Breast epithelium (tissue), 4 donors: ENCODE results near the gene MYBPH. TPM values are rescaled to one million over a fixed set of nuclear protein-coding genes. Genes with fewer than 3 reads are reported as not detected.
A peak's percentile ranks its signal among the peaks of the same experiment; 100 is the strongest.

Experiments used
- DNase-seq, 2 donors: peaks; one replicate each; pipeline ENCODE4 v3.0.0-alpha.2; 2019; ENCODE audit warnings: low spot score in 2 of 2
- H3K27ac ChIP-seq, 2 donors: fragments of 200-600 bp; sonication (generic) in 1 of 2; one replicate each; pipeline ENCODE4 v1.5.1; 2016 to 2019; ENCODE audit warnings: mild to moderate bottlenecking in 1 of 2
- H3K27me3 ChIP-seq, 2 donors: fragments of 200-600 bp; sonication (generic) in 1 of 2; one replicate each; pipeline versions ENCODE4 v1.5.1 to v1.6.0; 2017 to 2019; ENCODE audit warnings: control low read depth in 1 of 2, mild to moderate bottlenecking in 1 of 2
- H3K36me3 ChIP-seq: fragments of 200-600 bp; one replicate; pipeline ENCODE4 v1.5.1; 2019
- H3K4me1 ChIP-seq, 2 donors: fragments of 200-600 bp; sonication (generic); one replicate each; pipeline ENCODE4 v1.5.1; 2016 to 2019; ENCODE audit warnings: control low read depth in 1 of 2
- H3K4me3 ChIP-seq, 3 donors: fragments of 200-600 bp; sonication (generic); 1 replicate in 2 of 3; 2 replicates in 1 of 3; pipeline ENCODE4 v1.5.1; 2016 to 2019; ENCODE audit warnings: mild to moderate bottlenecking in 3 of 3, moderate library complexity in 2 of 3
- H3K9me3 ChIP-seq, 2 donors: fragments of 200-600 bp; sonication (generic) in 1 of 2; one replicate each; pipeline ENCODE4 v1.5.1; 2016 to 2019; ENCODE audit warnings: control low read depth in 1 of 2
- POLR2A ChIP-seq: fragments of 450-650 bp; IDR thresholded peaks from one replicate; pipeline ENCODE4 v1.6.1; 2016; ENCODE audit warnings: antibody characterized with exemption, mild to moderate bottlenecking, moderate library complexity
- POLR2AphosphoS5 ChIP-seq, 3 donors: sonication (generic); formaldehyde crosslinking; IDR thresholded peaks; one replicate each; pipeline ENCODE4 v1.6.1; 2017; ENCODE audit warnings: antibody characterized with exemption in 3 of 3
- intact Hi-C: fragments of 100-400 bp; cut with DNase I; formaldehyde crosslinking; loops from one replicate; pipeline ENCODE4 v1.15.1; 2023; ENCODE audit warnings: low total_unique reads
- total RNA-seq, 3 donors: library from RNA; depleted of rRNA; stranded (reverse); fragments of >200 nt; gene quantifications; one replicate each; pipeline ENCODE4 v1.1.0, GENCODE V29; 2016
- TF ChIP-seq, protein P1 (sequence below), 3 donors: fragments of 450-650 bp; IDR thresholded peaks; one replicate each; pipeline ENCODE4 v1.5.1; 2016 to 2017; ENCODE audit warnings: antibody characterized with exemption in 3 of 3, mild to moderate bottlenecking in 3 of 3, moderate library complexity in 3 of 3

MYBPH gene
- total RNA-seq, 3 donors from 2014 or later, result 0.66 TPM; not detected in 2

DNA sequence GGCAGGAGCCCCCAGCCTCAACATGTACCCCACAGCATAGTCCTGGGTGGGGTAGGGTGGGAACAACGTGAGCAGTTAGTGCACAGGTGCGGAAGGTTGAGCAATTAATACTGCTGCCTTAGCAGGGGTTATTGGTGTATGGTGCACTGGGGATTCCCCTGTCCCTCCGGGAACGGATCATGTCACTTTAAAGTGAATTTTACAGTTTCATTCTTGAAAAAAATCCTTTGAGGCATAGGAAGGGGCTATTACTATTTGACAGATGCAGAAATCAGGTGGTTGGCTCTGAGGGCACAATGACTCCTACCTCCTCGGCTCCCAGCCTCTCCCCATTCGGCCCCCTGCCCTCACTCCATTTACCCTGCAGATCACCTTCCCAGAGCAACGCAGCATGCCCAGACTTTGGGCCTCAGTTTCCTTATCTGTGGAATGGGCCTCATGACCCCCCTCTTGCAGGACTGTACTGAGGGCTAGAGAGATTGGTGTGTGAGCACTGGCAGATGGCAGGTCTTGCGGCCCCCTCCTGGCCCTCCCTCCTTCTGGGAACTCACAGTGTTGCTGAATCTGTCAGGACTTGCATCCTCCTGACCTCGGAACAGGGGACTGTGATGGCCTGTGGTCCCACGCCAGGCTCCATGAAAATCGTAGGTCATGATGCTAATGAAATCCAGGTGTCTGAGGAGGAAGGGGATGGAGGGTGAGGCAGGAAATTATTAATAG lies 5.1 kb upstream of the MYBPH start:
- Histone ChIP-seq H3K4me1 (no peaks in the 10 kb centered on the region), H3K27me3 (no peaks in the 10 kb centered on the region), H3K36me3 (no peaks in the 10 kb centered on the region), H3K4me3 (no peak overlapping the region), H3K27ac (no peak overlapping the region), H3K9me3 (no peaks in the 10 kb centered on the region)
- TF ChIP-seq, protein P1, sequence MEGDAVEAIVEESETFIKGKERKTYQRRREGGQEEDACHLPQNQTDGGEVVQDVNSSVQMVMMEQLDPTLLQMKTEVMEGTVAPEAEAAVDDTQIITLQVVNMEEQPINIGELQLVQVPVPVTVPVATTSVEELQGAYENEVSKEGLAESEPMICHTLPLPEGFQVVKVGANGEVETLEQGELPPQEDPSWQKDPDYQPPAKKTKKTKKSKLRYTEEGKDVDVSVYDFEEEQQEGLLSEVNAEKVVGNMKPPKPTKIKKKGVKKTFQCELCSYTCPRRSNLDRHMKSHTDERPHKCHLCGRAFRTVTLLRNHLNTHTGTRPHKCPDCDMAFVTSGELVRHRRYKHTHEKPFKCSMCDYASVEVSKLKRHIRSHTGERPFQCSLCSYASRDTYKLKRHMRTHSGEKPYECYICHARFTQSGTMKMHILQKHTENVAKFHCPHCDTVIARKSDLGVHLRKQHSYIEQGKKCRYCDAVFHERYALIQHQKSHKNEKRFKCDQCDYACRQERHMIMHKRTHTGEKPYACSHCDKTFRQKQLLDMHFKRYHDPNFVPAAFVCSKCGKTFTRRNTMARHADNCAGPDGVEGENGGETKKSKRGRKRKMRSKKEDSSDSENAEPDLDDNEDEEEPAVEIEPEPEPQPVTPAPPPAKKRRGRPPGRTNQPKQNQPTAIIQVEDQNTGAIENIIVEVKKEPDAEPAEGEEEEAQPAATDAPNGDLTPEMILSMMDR (IDR thresholded peaks at IDR 0.05), result no peak
- intact Hi-C loops, result no loop called here
- DNase-seq, result peak in 1 of 2 donors; percentile 44

DNA sequence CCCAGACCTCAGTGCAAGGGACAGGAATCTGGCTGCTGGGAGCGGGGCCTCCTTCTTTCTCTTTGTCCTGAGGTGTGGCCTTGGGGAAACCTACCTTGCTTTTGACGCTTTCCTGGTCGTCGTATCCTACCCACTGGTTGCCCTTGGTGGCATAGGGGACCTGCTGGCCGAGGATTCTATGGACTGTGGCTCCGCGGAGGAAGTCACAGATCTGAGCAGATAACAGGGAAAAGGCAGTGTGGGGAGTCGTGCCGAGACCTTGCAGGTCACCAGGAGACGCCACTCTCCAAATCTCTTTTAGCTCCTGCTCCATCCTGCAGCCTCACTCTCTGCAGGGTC lies 4.0 kb upstream of the MYBPH start:
- H3K9me3 ChIP-seq, result no peaks in the 10 kb centered on the region
- H3K4me1 ChIP-seq, result no peaks in the 10 kb centered on the region
- H3K36me3 ChIP-seq, result no peaks in the 10 kb centered on the region
- H3K4me3 ChIP-seq, result no peak overlapping the region
- no peak for DNase-seq
- no peaks in the 10 kb centered on the region for H3K27me3 ChIP-seq
- TF ChIP-seq, protein P1 (IDR thresholded peaks at IDR 0.05), result no peak
- TF ChIP-seq POLR2AphosphoS5 (IDR thresholded peaks at IDR 0.05), result no peak
- no peak for TF ChIP-seq POLR2A
- no peak overlapping the region for H3K27ac ChIP-seq
- intact Hi-C loops, result no loop called here

DNA sequence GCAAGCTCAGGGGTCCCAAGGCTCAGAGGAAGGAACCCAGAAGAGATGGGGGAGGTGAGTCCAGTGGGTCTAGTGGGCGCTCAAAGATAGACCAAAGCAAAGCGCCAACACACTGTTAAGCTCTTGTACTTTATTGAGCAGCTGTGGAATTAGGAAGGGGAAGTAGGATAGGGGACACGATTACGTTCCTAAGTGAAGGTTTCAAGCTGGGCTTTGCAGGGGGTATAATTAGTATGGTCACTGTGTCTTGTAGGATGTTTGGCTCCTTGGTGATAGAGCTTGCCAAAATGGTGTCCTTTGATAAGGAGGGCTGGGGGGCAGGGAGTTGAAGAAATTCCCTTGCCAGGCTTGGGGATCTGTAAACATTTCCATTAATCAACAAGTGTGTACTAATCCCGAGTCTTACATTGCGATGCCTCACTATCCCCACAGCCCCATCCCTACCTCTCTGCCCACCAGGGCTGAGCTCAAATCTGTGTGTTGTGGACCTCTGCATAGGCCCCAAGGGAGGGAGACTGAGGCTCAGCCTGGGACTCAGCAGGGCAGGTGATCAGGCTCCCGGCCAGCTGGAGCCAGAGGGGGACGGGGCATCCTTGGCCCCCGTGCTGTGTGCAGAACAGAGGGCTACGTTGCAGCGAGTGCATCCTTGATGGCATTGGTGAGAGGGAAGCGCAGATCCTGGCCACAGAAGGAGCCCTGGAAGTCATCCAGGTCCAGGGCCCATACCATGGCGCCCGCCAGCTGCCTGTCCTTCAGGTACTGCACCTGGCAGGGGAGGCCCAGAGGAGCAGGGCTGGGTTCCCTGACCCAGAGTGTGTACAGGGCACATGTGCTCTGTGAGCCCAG lies 3.4 kb upstream of the MYBPH start:
- peak in 1 of 2 donors; percentile 47 for DNase-seq

DNA sequence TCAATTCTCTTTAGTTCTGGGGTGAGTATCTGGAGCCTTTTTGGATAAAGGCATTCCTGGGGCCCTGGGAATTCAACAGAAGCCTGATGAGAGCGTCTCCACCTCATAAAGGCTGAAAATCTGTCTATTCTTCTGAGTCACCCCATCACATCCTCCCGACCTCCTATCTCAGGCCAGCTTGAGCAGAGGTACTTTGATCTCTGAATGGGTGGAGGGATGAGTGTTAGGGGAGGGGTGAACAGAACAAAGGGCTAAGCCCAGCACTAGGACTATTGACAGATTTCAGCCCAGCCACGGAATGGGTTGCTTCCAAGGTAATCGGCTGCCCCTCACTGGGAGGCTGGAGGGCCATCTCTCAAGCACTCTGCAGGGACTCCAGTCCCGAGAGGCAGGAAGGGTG lies 2.5 kb upstream of the MYBPH start:
- intact Hi-C loops, result no loop called here
- no peak overlapping the region for H3K4me3 ChIP-seq
- no peaks in the 10 kb centered on the region for H3K27me3 ChIP-seq
- TF ChIP-seq POLR2A, result no peak
- TF ChIP-seq, protein P1 (IDR thresholded peaks at IDR 0.05), result no peak
- TF ChIP-seq POLR2AphosphoS5 (IDR thresholded peaks at IDR 0.05), result no peak
- H3K4me1 ChIP-seq, result no peaks in the 10 kb centered on the region
- no peaks in the 10 kb centered on the region for H3K9me3 ChIP-seq
- no peaks in the 10 kb centered on the region for H3K36me3 ChIP-seq
- peak in 1 of 2 donors; percentile 24 for DNase-seq
- peak overlapping the region in 1 of 2 donors; percentile 29 for H3K27ac ChIP-seq

More for the DNA sequence above, 3.4 kb upstream of the MYBPH start:
- Histone ChIP-seq H3K4me3 (no peak overlapping the region), H3K4me1 (no peaks in the 10 kb centered on the region), H3K36me3 (no peaks in the 10 kb centered on the region), H3K27me3 (no peaks in the 10 kb centered on the region), H3K9me3 (no peaks in the 10 kb centered on the region), H3K27ac (no peak overlapping the region)
- intact Hi-C loops, result no loop called here
- TF ChIP-seq POLR2A (no peak), POLR2AphosphoS5 (IDR thresholded peaks at IDR 0.05) (no peak)
- TF ChIP-seq, protein P1 (IDR thresholded peaks at IDR 0.05), result no peak

DNA sequence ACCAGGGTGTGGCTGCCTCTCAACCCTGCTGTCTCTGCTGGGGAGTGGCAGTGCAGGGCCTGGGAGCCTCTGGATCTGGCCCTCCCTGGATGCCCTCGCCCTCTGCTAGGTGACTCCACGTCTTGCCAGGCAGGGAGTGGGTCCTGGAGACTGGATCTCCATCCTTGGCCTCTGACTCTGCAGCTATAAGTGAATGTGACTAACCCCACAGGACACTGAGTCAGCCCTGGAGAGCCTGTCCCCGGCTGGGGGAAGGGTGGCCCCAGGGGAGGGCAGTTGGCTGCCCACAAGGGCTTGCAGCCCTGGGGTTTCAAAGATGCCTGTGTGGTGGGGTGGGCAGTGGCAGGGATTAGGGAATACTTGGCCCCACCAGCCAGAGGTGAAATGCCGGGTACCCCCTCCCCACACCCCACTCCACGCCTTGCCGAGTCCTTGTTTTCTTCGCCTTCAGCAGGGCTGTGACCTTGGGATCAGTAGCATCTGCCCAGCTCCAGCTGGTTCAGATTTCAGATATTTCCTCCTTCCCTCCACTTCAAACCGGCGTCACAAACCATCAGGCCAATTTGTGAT lies 1.9 kb upstream of the MYBPH start:
- Histone ChIP-seq H3K27ac (no peak overlapping the region), H3K4me1 (no peaks in the 10 kb centered on the region), H3K9me3 (no peaks in the 10 kb centered on the region), H3K27me3 (no peaks in the 10 kb centered on the region), H3K36me3 (no peaks in the 10 kb centered on the region), H3K4me3 (no peak overlapping the region)
- TF ChIP-seq POLR2AphosphoS5 (IDR thresholded peaks at IDR 0.05) (no peak), POLR2A (no peak)
- TF ChIP-seq, protein P1 (IDR thresholded peaks at IDR 0.05), result no peak
- intact Hi-C loops, result no loop called here
- no peak for DNase-seq
